GM13976 (cell line): Measurements from ENCODE around the gene EPB41L4A.

Source experiments
- DNase-seq: peaks from one replicate; pipeline ENCODE4 v3.0.0; 2012; ENCODE audit warnings: low spot score
- CTCF ChIP-seq: IDR thresholded peaks from 2 replicates; pipeline ENCODE4 v1.5.1; 2012; ENCODE audit warnings: borderline replicate concordance, mild to moderate bottlenecking; ENCODE audit not compliant: insufficient read depth; ENCODE audit errors: extremely low read depth, missing control alignments, control extremely low read depth
- in situ Hi-C: fragments of 300-500 bp; cut with MboI; formaldehyde crosslinking; loops from one replicate; pipeline ENCODE4 v1.12.0; 2022; ENCODE audit warnings: low sequenced_read_pairs, mixed read lengths, inconsistent platforms; ENCODE audit not compliant: unreplicated experiment

EPB41L4A gene

DNA sequence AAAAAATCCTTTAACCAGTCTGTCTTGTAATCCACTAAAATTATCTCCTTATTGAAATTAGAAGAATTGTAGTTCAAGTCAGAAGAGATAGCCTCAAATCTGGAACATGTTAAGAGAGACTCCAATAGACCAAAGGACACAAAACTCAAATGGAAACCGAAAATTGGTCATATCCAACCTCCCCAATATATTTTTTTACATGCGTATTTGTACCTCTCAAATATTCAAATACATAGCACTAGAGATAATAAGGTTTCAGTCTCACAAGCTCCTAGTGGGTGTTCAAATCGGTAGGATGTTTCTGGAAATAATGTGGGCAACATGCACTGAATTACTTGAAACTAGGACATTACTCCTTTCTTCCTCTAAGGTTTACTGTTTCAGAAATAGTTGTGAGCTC lies 33.5 kb downstream of the EPB41L4A start:
- in situ Hi-C loops: no loop called here

DNA sequence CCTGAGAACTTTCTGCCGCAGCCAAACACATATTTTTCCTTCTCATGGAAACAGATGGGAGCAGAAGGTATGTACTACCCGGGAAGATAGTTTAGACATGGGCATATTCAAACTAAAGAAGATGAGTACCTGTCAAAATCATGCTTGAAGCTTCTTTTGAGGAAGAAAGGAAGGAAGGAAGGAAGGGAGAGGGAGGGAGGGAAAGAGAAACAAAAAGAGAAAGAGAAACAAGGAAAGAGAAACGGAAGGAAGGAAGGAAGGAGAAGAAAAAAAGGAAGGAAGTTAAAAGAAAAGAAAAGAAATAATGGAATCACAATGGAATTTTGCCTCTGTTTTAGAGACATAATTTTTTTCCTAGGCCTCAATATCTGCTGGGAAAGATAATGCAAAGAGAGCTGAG lies 34.6 kb downstream of the EPB41L4A start:
- no peak for TF ChIP-seq CTCF
- DNase-seq: no peak
- in situ Hi-C loops: no loop called here

More for the DNA sequence above, 33.5 kb downstream of the EPB41L4A start:
- no peak for TF ChIP-seq CTCF
- DNase-seq: no peak

DNA sequence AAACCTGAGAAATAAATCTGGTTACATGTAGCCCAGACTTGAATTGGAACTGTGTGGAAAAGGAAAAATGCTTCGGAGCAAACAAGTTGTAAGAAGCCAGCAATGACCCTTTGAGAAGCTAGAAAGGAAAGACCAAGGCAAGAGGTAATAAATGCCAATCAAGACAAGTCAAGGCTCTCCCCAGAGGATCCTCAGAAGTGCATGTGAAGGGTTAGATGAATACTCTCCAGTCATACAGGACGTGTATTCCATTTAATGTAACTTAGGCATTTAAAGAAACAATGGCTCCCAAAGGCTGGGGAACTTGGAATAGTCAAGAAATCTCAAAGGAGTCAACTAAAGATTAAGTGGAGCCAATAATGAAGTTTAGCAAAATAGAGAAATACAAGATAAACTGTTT lies 36.2 kb downstream of the EPB41L4A start:
- TF ChIP-seq CTCF: no peak
- in situ Hi-C loops: no loop called here
- DNase-seq: no peak

- in situ Hi-C loops: no loop called here
- no peak for DNase-seq
- TF ChIP-seq CTCF: no peak
Observed at GRCh38 chr5:112381521-112381920, 37.6 kb downstream of the EPB41L4A start.

DNA sequence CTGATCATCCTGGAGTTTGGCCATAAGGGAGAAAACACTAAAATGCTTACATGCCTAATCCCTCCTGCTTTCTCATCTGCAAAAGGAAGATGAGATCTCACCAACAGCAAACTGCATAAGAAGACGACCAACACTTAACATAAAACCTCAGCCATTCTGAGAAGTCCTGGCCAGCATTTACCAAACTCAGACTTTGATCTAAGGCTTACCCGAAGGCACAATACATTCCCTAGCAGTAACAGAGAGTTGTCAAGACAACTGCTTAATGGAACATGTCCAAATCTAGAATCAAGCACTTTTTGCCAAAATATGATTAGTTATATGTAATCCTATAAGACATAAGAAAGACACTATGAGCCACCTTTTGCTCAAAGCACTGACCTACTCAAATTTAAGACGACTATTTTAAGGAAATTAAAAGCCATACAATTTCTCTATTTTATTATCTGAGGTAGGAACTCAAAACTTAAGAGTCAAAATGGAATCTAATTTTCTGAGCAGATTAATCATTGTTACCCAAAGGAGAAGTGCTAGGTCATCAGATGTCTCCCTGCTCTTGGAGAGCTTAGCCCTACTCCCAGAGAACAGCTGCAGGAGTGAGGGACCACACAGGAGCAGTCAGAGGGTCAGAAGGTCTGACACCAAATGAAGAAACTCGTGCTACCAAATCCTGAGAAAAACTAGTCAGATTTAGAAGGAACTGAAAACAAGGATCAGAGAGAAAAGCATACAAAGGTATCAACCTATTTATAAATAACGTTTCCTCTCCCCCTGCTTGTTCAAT lies 39.3 kb downstream of the EPB41L4A start:
- TF ChIP-seq CTCF: no peak
- in situ Hi-C loops: no loop called here
- no peak for DNase-seq

DNA sequence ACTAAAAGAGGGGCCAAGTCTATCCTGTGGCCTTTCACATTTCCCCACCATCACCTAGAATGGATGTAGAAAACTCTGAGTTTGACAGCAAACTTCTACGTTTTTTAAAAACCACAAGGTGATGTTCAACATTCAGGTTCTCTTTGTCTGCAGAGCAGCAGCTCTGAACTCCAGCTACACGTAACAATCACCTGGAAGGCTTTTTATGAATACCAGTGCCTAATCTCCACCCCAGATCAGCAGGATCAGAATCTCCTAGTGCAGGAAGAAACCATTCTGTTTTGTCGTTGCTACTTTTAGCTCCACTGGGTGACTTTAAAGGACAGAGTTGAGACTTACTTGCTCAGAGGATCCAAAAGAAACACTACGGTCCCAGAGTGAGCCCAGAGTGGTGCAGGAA lies 44.3 kb downstream of the EPB41L4A start:
- no peak for TF ChIP-seq CTCF
- in situ Hi-C loops: no loop called here
- no peak for DNase-seq
